IPS-11a (cell line): ENCODE measurements around the gene IQCH.
"Not testable (repeated sequence)": the region's sequence is repeated elsewhere in the genome, so short reads cannot be mapped to it uniquely, and the experiment has no call there.

Source experiments
- H3K4me3 ChIP-seq: one replicate; pipeline ENCODE4 v1.5.1; 2013; ENCODE audit warnings: low read depth, low read length, control low read depth

IQCH gene

DNA sequence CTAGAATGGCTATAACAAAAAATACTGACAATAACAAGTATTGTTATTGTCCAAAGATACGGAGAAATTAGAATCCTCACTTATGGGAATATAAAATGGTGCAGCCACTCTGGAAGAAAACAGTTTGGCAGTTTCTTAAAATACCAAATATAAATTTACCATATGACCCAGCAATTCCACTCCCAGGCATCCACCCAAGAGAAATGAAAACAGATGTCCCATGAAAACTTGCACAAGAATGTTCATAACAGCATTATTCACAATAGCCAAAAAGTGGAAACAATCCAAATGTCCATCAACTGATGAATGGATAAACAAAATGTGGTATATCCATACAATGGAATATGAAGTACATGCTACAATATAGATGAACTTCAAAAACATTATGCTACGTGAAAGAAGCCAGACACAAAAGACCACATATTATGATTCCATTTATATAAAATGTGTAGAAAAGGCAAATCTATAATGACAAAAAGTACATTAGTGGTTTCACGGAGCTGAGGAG lies 9.6 kb upstream of the IQCH start:
- no peak overlapping the region for H3K4me3 ChIP-seq

- not testable (repeated sequence) for H3K4me3 ChIP-seq
These were observed 8.0 kb upstream of the IQCH start for GRCh38 chr15:67246606-67247005.

GRCh38 chr15:67248011-67248505 lies 6.5 kb upstream of the IQCH start:
- H3K4me3 ChIP-seq: no peak overlapping the region

- H3K4me3 ChIP-seq: no peak overlapping the region
These were observed 4.8 kb upstream of the IQCH start for GRCh38 chr15:67249830-67250229.

GRCh38 chr15:67251318-67251717 lies 3.3 kb upstream of the IQCH start:
- no peak overlapping the region for H3K4me3 ChIP-seq

DNA sequence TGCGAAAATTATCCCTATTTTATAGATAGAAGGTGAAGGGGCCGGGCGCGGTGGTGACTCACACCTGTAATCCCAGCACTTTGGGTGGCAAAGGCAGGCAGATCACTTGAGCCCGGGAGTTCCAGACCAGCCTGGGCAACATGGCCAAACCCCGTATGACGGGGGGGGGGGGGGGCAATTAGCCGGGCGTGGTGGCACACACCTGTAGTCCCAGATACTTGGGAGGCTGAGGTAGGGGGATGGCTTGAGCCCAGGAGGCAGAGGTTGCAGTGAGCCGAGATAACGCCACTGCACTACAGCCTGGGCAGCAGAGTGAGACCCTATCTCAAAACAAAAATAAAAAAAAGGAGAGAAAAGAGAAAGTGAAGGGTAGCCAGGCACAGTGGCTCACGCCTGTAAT lies 1.5 kb upstream of the IQCH start:
- H3K4me3 ChIP-seq: no peak overlapping the region

- H3K4me3 ChIP-seq: peak overlapping the region; percentile 92
These were observed 893 bp upstream of the IQCH start for GRCh38 chr15:67253549-67254237.

GRCh38 chr15:67256051-67256450 lies 1.5 kb downstream of the IQCH start:
- H3K4me3 ChIP-seq: no peak overlapping the region

DNA sequence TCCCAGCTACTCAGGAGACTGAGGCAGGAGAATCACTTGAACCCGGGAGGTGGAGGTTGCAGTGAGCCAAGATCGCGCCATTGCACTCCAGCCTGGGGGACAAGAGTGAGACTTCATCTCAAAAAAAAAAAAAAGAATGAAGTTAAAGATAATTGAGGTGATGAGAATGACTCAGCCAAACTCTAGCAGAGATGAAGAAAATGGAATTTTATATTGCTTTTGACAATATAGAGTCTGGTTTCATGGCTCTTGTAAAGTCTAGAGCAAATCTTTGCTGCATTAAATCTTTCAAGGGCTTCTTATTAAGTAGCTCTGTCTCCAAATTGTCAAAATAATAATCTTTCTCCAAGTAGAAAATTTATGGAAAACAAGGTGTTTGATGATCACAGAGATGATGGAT lies 3.8 kb downstream of the IQCH start:
- not testable (repeated sequence) for H3K4me3 ChIP-seq

DNA sequence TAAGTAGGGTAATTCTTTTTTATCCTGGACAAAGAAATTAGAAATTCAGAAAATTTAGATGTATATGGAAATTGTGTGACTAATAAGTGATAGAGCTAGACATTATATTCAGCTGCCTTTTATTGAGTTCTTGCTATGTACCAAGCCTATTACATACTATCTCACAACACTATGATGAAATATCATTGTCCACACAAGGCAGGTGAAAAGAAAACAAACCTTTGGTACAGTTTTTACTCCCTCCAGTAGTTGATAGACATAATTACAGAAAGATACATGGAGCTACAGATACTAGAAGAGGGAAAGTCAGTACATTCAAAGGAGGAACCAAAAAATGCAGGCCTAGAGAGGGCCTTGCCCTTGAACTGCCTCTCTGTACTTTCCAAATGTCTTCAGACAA lies 4.8 kb downstream of the IQCH start:
- no peak overlapping the region for H3K4me3 ChIP-seq

GRCh38 chr15:67259806-67260205 lies 5.2 kb downstream of the IQCH start:
- H3K4me3 ChIP-seq: no peak overlapping the region

- no peak overlapping the region for H3K4me3 ChIP-seq
These were observed 12.3 kb downstream of the IQCH start for GRCh38 chr15:67266870-67267269.

DNA sequence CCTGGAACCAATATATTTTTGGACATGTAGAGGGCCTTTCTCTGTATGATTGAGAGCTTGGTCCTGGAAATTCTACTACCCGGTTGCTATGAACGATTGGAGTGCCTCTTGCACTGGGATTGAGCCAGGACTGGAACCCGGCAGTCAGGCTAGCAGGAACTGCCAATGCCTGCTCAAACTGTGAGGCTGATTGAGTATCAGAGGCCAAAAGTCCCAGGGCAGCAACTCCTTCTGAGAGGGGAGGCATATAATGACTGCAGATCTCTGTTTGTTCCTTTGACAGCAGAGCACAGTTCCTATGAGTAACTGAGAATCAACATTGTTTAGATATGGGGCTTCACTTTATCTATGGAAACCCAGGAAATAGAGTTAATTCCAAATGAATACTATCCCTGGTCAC lies 12.9 kb downstream of the IQCH start:
- no peak overlapping the region for H3K4me3 ChIP-seq

DNA sequence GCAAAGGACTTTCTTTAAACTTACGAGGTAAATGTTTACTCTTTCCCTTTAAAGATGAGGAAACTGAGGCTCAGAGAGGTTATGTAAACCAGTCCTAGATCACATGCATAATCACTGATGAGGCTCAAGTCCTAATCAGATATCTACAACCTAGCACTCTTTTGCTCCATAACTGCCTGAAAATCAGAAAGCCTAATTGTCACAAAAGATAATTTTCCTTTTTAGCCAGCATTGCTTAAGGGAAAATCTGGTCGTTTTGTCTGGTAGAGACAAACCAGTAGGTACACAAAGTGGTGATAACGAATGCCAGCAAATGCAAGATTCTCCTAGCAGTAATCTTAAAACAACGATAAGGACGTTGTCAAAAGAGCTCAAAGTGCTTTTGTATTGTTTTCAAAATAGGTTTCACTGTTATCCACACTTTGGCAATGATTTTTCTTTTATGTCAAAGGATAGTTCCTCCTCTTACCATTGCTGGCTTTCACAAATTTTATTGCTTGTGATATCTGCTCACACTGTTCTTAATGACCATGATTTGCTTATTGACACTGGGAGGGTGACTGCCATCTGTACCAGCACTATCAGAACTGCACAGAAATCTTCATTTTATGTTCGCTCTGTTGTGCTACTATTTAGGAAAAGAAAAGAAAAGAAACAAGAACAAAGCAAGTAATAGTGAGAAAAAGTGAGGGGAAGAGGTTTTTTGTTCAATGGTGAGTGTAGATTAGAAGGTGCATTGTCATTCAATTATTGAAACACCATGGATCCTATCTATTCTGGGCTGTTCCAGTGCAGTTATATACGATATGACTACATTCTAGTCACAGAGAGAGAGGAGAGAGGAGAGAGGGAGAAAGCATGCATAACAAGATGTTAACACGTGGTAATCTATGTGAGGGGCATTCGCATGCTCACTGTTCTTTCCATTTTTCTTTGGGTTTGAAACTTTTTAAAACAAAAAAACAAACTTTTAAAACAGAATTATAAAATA lies 13.7 kb downstream of the IQCH start:
- H3K4me3 ChIP-seq: no peak overlapping the region

GRCh38 chr15:67274236-67274635 lies 19.6 kb downstream of the IQCH start:
- H3K4me3 ChIP-seq: no peak overlapping the region

- H3K4me3 ChIP-seq: no peak overlapping the region
These were observed 22.1 kb downstream of the IQCH start for GRCh38 chr15:67276666-67277065.

DNA sequence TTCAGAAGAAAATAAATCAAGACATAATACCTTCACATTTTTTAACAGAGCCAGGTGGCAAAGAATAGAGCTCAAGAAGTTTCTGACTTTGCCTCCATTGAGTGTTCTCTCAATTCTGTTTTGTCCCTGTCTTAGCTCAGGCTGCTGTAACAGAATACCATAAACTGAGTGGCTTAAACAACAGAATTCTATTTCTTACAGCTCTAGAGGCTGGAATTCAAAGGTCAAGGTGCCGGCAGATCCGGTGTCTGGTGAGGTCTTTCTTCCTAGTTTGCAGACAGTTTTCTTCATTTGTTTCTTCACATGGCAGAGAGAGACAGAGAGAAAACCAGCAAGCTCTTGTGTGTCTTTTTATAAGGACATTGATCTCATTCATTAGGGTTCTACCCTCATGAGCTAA lies 25.6 kb downstream of the IQCH start:
- H3K4me3 ChIP-seq: no peak overlapping the region

- no peak overlapping the region for H3K4me3 ChIP-seq
These were observed 27.1 kb downstream of the IQCH start for GRCh38 chr15:67281714-67282113.

- not testable (repeated sequence) for H3K4me3 ChIP-seq
These were observed 31.0 kb downstream of the IQCH start for GRCh38 chr15:67285625-67286024.

GRCh38 chr15:67286400-67286799 lies 31.8 kb downstream of the IQCH start:
- H3K4me3 ChIP-seq: not testable (repeated sequence)

- H3K4me3 ChIP-seq: no peak overlapping the region
These were observed 35.7 kb downstream of the IQCH start for GRCh38 chr15:67290319-67290718.

- H3K4me3 ChIP-seq: no peak overlapping the region
These were observed 41.6 kb downstream of the IQCH start for GRCh38 chr15:67296188-67296587.
